C4-2B (cell line): Measurements from ENCODE around the gene CEL.

ENCODE experiments used
- CTCF ChIP-seq: fragments of 450-650 bp; conservative IDR thresholded peaks from 2 replicates; pipeline ENCODE4 v1.5.1; 2017; ENCODE audit warnings: mild to moderate bottlenecking
- ZFX ChIP-seq: fragments of 450-650 bp; IDR thresholded peaks from 2 replicates; pipeline ENCODE4 v1.6.1; 2017

GRCh38 chr9:133058071-133058470 is 3.7 kb upstream of the CEL start:
- TF ChIP-seq CTCF = no peak
- no peak for TF ChIP-seq ZFX
